Activated T-cell treated with anti-CD3 and anti-CD28 coated beads, Interleukin-2, amount 50 U/mL, for 4 hours (primary cell): Measurements from ENCODE around the gene HMOX1. TPM values are rescaled to one million over a fixed set of nuclear protein-coding genes. Genes with fewer than 3 reads are reported as not detected.

ENCODE experiments used
- ATAC-seq, 2 donors: fragments of 200-7000 bp; cut with Tn5 transposase; one replicate each; pipeline ENCODE4 v1.10.0; 2021
- DNase-seq: peaks from one replicate; pipeline ENCODE4 v3.0.0-alpha.2; 2020
- H3K27me3 Mint-ChIP-seq: one replicate; pipeline ENCODE4 v1.8.0; 2021; ENCODE audit warnings: low read depth, mixed read lengths
- H3K36me3 Mint-ChIP-seq: one replicate; pipeline ENCODE4 v1.8.0; 2022; ENCODE audit warnings: mixed read lengths; ENCODE audit not compliant: insufficient read depth
- H3K4me1 Mint-ChIP-seq: one replicate; pipeline ENCODE4 v1.8.0; 2021; ENCODE audit warnings: low read depth, mixed read lengths
- H3K4me3 Mint-ChIP-seq: one replicate; pipeline ENCODE4 v1.8.0; 2021; ENCODE audit warnings: mild to moderate bottlenecking, moderate library complexity, mixed read lengths
- H3K9me3 Mint-ChIP-seq: one replicate; pipeline ENCODE4 v1.8.0; 2021; ENCODE audit warnings: mixed read lengths
- total RNA-seq, 3 donors: library from RNA; stranded (reverse); gene quantifications; one replicate each; pipeline ENCODE4 v1.2.1, GENCODE V29; 2021

HMOX1 gene
- total RNA-seq, 3 donors from 2014 or later: 1.2 to 3.0 (median 1.4) TPM

DNA sequence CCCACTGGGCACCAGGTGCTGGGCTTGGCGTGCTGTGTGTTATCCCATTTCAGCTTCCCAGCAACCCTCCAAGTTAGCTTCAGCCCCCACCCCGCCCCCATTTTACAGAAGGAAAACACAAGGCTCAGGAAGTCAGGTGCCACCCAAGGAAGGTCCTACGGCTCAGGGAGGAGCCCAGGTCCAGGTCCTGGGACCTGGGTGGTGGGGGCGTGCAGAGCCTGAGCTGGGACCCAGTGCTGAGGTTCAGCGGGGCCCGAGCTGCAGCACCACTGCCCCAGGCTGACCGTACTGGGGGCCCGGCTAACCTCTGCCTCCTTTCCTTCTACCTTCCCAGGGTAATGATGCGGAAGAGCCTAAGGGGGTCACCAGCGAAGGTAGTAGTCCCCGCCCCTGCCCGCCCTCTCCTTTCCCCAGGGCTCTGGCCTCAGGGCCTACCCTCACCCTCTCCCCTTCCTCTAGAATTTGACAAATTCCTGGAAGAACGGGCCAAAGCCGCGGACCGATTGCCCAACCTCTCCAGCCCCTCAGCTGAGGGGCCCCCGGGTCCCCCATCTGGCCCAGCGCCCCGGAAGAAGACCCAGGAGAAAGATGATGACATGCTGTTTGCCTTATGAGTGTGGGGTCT is 34.2 kb upstream of the HMOX1 start:
- no peak for DNase-seq
- Mint-ChIP-seq H3K9me3 (no peaks in the 10 kb centered on the region), H3K36me3 (peaks cover 2% of the 10 kb centered on the region), H3K4me1 (peaks cover 14% of the 10 kb centered on the region), H3K27me3 (peaks cover 3% of the 10 kb centered on the region), H3K4me3 (no peak overlapping the region)
- ATAC-seq: no peak

DNA sequence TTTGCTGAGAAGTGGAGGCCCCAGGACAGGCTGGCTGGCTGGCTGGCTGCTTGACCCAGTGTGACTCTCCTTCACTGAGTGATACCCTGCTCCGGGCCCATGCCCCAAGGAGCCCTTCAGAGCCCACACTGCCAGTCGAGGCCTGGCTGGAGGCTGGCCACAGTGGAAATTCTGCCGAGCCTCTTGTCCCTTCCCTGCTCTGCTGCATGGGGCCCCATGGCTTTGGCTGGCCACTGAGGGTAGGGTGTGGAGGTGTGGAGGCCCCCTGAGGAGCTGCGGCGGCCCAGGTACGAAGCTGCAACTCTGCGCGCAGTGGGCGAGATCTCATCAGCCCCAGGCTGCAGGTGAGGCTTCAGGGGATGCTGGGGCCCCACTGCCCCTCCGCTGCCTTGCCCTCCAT is 33.4 kb upstream of the HMOX1 start:
- H3K36me3 Mint-ChIP-seq: peaks cover 2% of the 10 kb centered on the region
- ATAC-seq (no peak), DNase-seq (no peak)
- H3K27me3 Mint-ChIP-seq: peaks cover 3% of the 10 kb centered on the region
- peaks cover 19% of the 10 kb centered on the region for H3K4me1 Mint-ChIP-seq
- no peak overlapping the region for H3K4me3 Mint-ChIP-seq
- H3K9me3 Mint-ChIP-seq: no peaks in the 10 kb centered on the region

DNA sequence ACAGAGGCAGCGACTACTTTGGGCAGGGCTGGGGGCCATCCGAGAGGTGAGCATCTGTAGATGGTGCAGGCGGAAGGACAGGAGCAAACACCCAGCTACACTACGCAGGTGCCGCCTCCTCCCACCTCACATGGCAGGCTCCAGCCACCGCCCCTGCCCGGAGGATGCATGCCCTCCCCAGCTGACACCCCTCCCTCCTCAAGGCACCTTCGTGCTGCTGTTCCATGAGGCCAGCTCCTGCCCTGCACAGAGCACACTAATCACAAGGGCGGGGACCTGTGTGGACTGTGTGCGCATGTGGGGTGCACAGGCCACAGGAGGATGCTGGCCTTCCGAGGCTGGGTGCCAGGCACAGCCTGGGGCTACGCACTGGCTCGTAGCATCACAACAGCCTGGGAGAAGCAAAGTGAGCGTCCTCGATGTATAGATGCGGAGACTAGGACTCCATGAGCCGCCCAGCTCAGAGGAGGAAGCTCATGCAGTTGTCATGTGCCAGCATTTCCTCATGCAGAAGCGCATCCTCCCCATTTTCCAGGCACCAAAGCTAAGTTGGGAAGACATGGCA is 32.8 kb upstream of the HMOX1 start:
- no peaks in the 10 kb centered on the region for H3K9me3 Mint-ChIP-seq
- H3K4me1 Mint-ChIP-seq: peaks cover 24% of the 10 kb centered on the region
- H3K4me3 Mint-ChIP-seq: no peak overlapping the region
- no peak for DNase-seq
- ATAC-seq: no peak
- peaks cover 2% of the 10 kb centered on the region for H3K36me3 Mint-ChIP-seq
- H3K27me3 Mint-ChIP-seq: peaks cover 3% of the 10 kb centered on the region

DNA sequence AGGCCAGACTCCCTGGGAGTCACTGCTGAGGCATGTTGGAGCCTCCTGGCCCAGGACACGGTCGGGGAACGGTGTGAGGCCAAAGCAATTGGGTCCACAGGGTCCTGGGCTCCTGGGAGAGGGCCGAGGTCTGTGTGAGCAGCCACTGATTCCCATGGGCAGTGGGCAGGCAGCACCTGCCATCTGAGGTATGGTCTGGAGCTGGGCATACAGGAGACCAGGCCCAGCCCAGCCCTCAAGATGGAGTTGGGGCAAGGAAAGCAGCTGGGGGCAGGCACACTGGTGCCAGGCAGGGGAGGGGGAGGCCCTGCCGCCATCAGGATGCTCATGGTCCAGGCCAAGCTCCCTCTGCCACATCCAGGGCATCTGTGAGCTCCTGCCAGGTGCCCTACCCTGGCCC is 32.2 kb upstream of the HMOX1 start:
- peaks cover 3% of the 10 kb centered on the region for H3K27me3 Mint-ChIP-seq
- no peak overlapping the region for H3K4me3 Mint-ChIP-seq
- ATAC-seq: no peak
- H3K9me3 Mint-ChIP-seq: no peaks in the 10 kb centered on the region
- peaks cover 25% of the 10 kb centered on the region for H3K4me1 Mint-ChIP-seq
- peaks cover 2% of the 10 kb centered on the region for H3K36me3 Mint-ChIP-seq
- no peak for DNase-seq

DNA sequence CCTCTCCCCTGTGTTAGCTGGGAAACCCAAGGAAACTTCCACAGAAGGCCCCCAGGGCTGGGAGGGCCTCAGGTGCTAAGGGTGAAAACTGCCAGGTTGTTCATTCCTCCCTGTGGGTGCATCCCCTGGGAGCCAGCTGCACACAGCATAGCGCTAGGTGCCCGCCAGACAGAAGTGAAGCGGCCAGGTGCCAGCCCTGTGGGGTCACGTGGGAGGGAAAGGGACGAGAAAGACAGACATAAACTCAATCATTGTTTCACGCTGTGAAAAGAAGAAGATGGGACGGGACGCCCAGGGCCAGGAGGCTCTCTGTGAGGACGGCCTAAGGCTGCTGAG is 31.6 kb upstream of the HMOX1 start:
- Mint-ChIP-seq H3K4me1 (peaks cover 25% of the 10 kb centered on the region), H3K4me3 (no peak overlapping the region), H3K27me3 (peaks cover 3% of the 10 kb centered on the region), H3K9me3 (no peaks in the 10 kb centered on the region), H3K36me3 (peaks cover 2% of the 10 kb centered on the region)
- no peak for ATAC-seq
- DNase-seq: no peak

DNA sequence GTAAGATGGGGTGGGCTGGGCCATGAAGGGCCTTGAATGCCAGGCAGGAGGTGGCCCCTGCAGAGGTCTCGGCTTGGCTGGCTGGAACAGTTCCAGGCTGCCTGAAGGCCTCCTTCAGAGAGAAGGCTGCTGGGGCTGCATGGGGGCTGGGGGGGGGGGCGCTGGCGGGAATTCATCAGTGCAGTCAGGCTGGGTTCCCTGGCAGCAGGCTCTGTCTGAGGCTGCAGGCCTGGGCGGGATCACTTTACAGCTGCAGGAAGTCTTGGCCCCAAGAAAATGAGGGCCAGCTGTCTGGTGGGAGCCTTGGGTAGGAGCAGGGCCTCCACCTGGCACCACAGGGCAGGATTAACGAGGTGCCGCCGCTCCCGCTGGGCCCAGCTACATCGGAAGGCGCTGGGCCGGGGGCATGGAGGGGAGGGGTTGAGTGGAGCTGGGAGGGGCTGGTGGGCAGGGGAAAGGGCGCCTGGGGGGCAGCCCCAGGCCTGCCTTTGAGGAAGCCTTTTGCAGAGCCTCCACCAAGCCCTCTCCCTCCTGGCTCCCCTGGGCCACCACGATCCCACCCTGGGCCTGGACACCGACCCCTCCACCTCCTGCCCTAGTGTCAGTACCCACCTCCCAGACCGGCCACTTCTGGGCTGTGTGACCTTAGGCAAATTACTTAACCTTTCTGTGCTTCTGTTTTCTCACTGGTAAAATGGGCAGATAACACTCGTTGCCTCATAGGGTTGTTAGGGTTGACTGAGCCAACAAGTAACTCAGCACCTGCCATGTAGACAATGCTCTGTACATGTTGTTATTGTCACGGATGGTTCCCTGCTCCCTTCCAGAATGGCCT is 31.0 kb upstream of the HMOX1 start:
- Mint-ChIP-seq H3K36me3 (peaks cover 2% of the 10 kb centered on the region), H3K9me3 (no peaks in the 10 kb centered on the region), H3K4me1 (peaks cover 25% of the 10 kb centered on the region), H3K27me3 (peaks cover 3% of the 10 kb centered on the region), H3K4me3 (no peak overlapping the region)
- no peak for DNase-seq
- no peak for ATAC-seq

DNA sequence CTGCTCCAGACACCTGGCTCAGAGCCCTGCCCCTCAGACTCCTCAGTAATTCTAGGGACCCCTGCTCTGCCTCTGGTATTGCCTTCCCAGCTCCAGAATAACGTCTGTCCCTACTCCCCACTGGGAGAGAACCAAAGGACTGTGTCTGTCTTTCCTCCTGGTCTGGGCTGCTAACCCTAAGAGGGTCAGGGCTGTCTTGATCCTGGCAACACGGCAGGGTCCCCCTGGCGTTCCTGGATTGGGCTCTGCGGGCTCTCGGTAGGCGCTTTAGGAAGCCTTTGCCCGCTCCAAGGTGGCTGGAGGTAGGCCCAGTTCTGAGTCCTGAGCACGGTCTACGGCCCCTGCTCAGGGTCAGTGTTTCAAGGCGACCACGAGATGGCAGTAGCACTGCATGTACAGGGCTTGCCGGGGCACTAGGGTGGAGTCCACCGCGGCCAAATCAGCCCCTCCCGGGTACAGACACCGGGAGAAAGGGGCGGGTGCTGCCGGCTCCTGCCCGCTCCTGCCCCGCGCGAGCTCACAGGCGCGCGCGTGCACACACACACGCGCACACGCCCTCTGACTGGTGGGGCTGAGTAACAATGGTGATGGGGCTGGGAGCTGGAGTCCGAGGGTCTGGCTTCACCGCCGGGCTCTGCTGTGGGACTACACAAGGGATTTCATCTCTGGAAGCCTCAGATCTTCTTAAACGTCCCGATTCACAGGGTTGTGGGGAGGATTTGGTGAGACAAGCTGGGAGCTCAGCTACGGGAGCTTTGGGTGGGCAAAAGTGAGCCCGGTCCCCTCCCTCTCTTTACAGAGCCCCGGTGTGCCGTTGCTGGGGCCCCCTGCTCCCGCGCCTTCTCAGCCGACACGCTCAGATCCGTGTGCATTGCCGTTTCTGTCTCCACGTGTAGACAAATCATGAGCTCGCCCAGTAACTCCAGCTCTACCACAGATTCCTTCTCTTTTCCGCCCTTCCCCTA is 30.1 kb upstream of the HMOX1 start:
- no peaks in the 10 kb centered on the region for H3K9me3 Mint-ChIP-seq
- H3K27me3 Mint-ChIP-seq: peaks cover 3% of the 10 kb centered on the region
- H3K4me1 Mint-ChIP-seq: peaks cover 25% of the 10 kb centered on the region
- ATAC-seq (peak; percentile 92), DNase-seq (peak; percentile 78)
- peak overlapping the region; percentile 75 for H3K4me3 Mint-ChIP-seq
- H3K36me3 Mint-ChIP-seq: peaks cover 2% of the 10 kb centered on the region

DNA sequence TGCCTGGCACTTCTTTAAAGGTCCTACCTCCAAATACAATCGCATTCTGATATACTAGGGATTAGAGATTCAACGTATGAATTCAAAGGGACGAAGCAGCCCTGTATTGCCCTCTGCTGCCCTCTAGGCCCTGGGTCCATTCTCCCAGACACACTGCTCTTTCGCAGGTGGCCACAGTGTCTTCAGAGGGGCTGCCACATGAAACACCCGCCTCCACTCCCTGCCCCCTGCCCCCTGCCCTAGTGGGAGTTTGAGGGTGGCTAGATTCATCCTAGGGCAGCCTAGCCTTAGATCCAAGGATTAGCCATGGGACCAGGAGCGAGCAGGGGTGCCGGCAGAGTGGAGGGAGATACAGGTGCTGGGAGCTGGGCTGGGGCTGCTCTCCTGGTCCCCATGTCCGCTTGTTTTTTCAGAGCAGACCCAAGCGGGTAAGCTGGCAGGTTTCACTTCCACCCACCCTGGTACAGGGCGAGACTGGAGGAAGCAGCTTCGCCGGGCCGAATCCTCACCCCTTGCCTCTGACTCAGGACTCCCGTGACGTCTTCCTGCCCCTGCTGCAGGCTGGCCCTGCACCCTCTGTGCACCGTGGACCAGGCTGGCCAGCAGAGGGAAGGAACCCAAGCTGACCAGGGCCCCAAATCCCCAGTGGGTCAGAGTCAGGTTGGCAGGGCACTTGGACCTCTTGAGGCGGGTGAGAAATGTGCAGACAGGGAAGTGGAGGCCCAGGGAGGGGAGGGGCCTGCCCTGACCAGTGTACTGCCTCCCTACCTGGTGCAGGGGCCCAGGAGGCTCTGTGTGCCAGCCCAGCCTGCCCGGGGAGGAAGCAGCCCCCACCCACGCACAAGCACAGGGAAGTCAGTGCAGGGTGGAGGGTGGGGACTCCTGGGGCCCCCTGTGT is 28.4 kb upstream of the HMOX1 start:
- Mint-ChIP-seq H3K4me3 (peak overlapping the region; percentile 75), H3K9me3 (no peaks in the 10 kb centered on the region), H3K36me3 (peaks cover 2% of the 10 kb centered on the region), H3K4me1 (peaks cover 25% of the 10 kb centered on the region), H3K27me3 (peaks cover 4% of the 10 kb centered on the region)
- DNase-seq (peak; percentile 28), ATAC-seq (peak; percentile 10 to 16)

DNA sequence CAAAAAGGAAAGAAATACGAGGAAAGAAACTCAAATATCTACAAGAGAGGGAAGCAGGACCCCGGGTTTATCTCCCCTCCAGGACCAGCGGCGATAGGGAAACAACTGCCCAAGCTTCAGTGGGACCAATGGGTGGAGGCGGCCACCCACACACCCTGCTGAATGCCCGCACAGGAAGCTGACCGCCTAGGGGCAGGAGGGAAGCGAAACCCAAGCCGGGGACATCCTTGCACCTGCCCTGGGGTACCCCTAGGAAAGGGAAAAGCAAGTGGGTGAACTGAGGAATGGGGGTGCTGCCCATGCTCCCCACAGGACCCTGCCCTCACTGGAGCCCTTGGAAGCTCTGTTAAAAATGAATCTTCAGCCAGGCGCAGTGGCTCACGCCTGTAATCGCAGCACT is 27.6 kb upstream of the HMOX1 start:
- H3K9me3 Mint-ChIP-seq: no peaks in the 10 kb centered on the region
- peaks cover 9% of the 10 kb centered on the region for H3K27me3 Mint-ChIP-seq
- H3K36me3 Mint-ChIP-seq: no peaks in the 10 kb centered on the region
- no peak for DNase-seq
- no peak for ATAC-seq
- no peak overlapping the region for H3K4me3 Mint-ChIP-seq
- peaks cover 25% of the 10 kb centered on the region for H3K4me1 Mint-ChIP-seq

DNA sequence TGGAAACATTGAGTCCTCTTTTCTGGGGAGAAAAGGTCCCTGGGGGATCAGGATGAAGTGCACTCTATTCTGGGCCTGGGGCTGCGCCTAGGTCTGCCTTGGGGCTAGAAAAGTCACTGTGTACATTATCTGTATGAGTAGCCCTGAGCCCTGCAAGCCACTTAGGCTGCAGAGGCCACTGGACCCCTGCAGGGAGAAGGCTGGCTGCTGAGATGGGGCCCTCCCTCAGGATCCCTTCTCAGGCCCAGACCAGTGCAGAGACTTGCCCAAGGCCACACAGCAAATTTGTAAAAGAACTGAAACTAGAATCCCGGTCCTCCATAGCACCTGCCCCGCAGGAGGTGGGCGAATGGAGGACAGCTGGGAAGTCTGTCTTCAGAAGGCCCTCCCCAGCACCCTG is 26.8 kb upstream of the HMOX1 start:
- Mint-ChIP-seq H3K9me3 (no peaks in the 10 kb centered on the region), H3K27me3 (peaks cover 9% of the 10 kb centered on the region), H3K4me3 (no peak overlapping the region), H3K4me1 (peaks cover 25% of the 10 kb centered on the region), H3K36me3 (no peaks in the 10 kb centered on the region)
- DNase-seq (no peak), ATAC-seq (no peak)

DNA sequence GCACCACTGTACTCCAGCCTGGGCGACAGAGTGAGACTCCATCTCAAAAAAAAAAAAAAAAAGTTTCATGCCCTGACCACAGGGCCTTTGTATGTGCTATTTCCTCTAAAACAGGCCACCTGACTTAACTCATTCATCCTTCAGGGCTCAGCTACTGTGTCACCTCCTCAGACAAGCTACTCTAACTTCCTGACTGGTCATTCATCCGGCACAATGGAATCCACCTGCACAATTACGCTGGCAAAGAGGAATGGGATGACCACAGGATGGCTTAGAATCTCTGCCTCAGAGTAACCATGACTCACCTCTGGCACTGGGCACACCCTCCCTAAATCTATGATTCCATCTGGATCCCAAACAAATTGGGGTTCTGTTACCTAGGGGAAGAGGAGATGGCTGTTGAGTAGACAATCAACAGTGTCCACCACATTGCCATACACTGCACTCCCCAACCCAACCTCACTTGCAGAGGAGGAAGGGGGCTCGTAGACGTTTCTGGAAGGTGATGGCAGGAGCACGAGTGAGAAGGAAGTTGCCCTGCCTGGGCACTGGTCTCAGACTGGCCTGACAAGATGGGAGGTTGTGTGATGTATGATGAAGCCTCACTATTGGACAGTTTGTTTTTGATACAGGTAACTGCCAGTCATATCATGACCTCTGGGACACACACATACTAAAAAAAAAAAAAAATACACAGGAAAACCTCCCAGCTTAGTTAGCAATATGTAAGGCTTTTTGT is 22.8 kb upstream of the HMOX1 start:
- H3K27me3 Mint-ChIP-seq: peaks cover 6% of the 10 kb centered on the region
- H3K36me3 Mint-ChIP-seq: no peaks in the 10 kb centered on the region
- H3K4me1 Mint-ChIP-seq: peaks cover 2% of the 10 kb centered on the region
- no peak for ATAC-seq
- no peak for DNase-seq
- H3K4me3 Mint-ChIP-seq: no peak overlapping the region
- no peaks in the 10 kb centered on the region for H3K9me3 Mint-ChIP-seq

DNA sequence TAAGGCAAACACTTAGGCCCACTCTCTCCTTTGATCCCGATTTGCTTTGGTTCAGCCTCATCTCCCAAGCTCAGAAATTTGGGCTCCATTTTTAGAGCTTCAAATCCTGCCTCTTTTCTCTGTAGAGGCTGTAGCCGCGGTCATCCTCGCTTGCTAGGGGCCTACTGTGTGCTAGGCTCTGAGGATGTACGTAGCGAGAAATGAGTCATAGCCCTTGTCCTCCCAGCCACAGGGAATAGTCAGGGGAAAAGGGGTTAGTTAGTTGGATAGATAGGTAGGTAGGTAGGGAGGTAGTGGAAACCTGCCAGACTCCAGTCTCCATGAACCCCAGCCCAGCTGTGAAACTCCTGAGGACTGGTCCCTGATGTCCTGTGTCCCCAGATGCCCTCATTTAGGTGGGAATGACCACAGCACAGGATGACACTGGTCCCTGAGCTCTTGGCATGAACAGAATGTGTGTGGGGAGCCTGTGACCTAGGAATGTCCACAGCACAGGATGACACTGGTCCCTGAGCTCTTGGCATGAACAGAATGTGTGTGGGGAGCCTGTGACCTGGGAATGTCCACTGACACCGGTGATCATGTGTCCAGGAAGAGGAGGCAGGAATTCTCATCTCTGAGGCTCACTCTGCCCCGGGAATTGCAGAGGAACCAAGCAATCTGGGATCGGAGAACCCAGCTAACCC is 21.4 kb upstream of the HMOX1 start:
- DNase-seq (no peak), ATAC-seq (no peak)
- H3K27me3 Mint-ChIP-seq: peaks cover 6% of the 10 kb centered on the region
- no peaks in the 10 kb centered on the region for H3K9me3 Mint-ChIP-seq
- no peak overlapping the region for H3K4me3 Mint-ChIP-seq
- no peaks in the 10 kb centered on the region for H3K4me1 Mint-ChIP-seq
- H3K36me3 Mint-ChIP-seq: no peaks in the 10 kb centered on the region
